Muscle layer of colon (tissue), 2 donors: ENCODE measurements around the gene RB1.
"Not testable (repeated sequence)": the region's sequence is repeated elsewhere in the genome, so short reads cannot be mapped to it uniquely, and the experiment has no call there.

Experiments
- H3K27ac ChIP-seq: one replicate; pipeline ENCODE4 v1.7.0; 2013; ENCODE audit warnings: low read depth, mild to moderate bottlenecking, low read length, moderate library complexity
- H3K27me3 ChIP-seq, 2 donors: one replicate each; pipeline ENCODE4 v1.7.0; 2013; ENCODE audit warnings: low read length in 2 of 2, mild to moderate bottlenecking in 2 of 2; ENCODE audit not compliant: insufficient read depth in 2 of 2, control insufficient read depth in 1 of 2
- H3K36me3 ChIP-seq: one replicate; pipeline ENCODE4 v1.7.0; 2013; ENCODE audit warnings: mild to moderate bottlenecking, low read length; ENCODE audit not compliant: insufficient read depth
- H3K4me1 ChIP-seq: one replicate; pipeline ENCODE4 v1.7.0; 2013; ENCODE audit warnings: mild to moderate bottlenecking, low read length; ENCODE audit not compliant: insufficient read depth
- H3K4me3 ChIP-seq, 2 donors: one replicate each; pipeline ENCODE4 v1.7.0; 2013; ENCODE audit warnings: low read length in 2 of 2, low read depth in 1 of 2, mild to moderate bottlenecking in 1 of 2, moderate library complexity in 1 of 2
- H3K9ac ChIP-seq: one replicate; pipeline ENCODE4 v1.7.0; 2013; ENCODE audit warnings: low read length
- H3K9me3 ChIP-seq: one replicate; pipeline ENCODE4 v1.7.0; 2013; ENCODE audit warnings: mild to moderate bottlenecking, low read length
- donor health status: abdominal sarcoma.
- donor health status: Adenocarcinoma of cecum.

RB1 gene

DNA sequence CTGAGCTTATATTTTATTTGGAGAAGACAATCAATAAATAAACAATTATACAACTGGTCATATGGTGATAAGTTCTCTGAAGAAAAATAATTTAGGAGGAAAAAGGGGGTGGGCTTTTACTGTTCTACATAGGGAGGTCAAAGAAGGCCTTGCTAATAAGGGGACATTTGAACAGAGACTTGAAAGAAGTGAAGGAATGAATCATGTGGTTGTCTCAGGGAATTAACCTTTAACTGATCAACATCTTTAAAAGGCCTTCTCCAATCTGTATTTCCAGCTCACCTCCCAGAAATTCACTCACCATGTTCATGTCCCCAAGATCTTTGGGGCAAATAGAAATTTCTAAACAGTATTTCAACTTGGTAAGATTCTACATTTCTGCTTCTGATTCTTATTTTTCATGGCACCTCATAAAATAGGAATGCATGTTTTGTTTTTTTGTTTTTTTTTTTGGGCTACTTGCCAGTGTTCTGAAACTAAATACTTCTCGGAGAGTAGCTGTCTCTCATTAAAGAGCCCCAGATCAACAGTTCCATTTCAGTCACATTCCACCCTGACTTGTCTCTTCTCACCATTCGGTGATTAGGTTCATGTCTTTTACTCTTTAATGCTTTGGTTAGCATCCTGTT, 128.6 kb downstream of the RB1 start:
- H3K36me3 ChIP-seq = no peaks in the 10 kb centered on the region
- H3K27ac ChIP-seq = no peak overlapping the region
- H3K4me3 ChIP-seq = no peak overlapping the region
- no peaks in the 10 kb centered on the region for H3K9me3 ChIP-seq
- H3K4me1 ChIP-seq = peaks cover 22% of the 10 kb centered on the region
- H3K27me3 ChIP-seq = no peaks in the 10 kb centered on the region
- H3K9ac ChIP-seq = no peak overlapping the region

DNA sequence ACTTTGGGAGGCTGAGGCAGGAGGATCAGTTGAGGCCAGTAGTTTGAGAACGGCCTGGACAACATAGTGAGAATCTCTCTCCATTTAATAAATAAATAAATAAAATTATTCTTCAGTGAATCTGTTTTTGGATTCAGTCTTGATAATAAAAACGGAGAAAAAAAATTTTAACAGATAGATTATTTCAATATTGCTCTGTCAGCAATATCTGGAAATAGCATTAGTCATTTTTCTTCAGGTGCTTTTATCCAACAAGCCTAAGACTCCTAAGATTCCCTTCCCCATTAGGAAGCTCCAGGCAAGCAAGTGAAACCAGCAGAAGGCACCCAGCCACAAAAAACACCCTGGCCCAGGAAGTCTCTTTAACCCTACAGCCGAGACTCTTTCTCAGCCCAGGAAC, 130.6 kb downstream of the RB1 start:
- H3K27me3 ChIP-seq = no peaks in the 10 kb centered on the region
- H3K4me1 ChIP-seq = peaks cover 27% of the 10 kb centered on the region
- H3K4me3 ChIP-seq = no peak overlapping the region
- H3K27ac ChIP-seq = no peak overlapping the region
- H3K36me3 ChIP-seq = no peaks in the 10 kb centered on the region
- no peaks in the 10 kb centered on the region for H3K9me3 ChIP-seq
- H3K9ac ChIP-seq = no peak overlapping the region

DNA sequence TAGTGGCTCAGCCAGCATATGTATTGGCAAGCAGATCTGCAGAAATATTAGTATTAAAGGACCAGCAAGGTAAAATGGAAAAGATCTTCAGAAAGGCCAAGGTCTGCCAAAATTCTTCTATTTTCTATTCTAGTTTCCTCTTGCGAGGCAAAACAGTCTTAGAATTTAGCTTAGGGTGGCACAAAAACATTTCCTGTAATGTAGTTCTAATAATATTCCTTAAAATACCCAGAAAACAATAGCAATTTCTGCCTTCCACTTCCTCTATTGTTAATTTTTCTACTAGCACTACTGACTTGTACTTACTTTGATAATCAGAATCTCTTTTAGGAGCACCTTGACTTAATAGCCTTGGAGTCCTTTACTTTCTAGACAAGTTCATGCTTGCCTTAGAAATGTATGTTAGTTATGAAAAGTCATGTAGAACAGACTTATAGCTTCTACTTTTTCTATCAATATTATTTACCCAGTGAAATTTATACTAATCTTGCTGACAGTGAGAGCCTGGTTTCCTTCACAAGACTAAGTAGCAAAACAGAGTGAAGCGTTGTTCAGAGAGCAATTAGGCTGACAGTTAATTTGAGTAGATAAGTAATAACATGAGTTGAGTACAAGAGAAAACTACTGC, 133.2 kb downstream of the RB1 start:
- Histone ChIP-seq H3K9me3 (no peaks in the 10 kb centered on the region), H3K27me3 (no peaks in the 10 kb centered on the region), H3K4me1 (peaks cover 20% of the 10 kb centered on the region), H3K9ac (no peak overlapping the region), H3K4me3 (no peak overlapping the region), H3K27ac (no peak overlapping the region), H3K36me3 (no peaks in the 10 kb centered on the region)

DNA sequence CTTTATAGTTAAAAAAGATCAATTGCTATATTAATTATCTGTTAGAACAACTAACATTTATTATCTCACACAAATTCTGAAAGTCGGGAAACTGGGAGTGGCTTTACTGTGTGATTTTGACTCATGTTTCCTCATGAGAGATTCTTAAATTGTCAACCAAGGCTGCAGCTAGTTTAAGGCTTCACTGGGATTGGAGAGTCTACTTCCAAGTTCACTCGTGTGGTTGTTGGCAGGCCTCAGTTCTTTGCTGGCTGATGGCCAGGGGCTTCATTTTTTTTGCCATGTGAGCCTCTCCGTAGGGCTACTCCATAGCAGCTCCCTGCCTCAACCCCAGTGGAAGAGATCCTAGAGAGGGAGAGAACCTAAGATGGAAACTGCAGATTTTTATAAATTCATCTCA, 133.8 kb downstream of the RB1 start:
- H3K4me3 ChIP-seq = no peak overlapping the region
- H3K9ac ChIP-seq = no peak overlapping the region
- H3K36me3 ChIP-seq = no peaks in the 10 kb centered on the region
- H3K9me3 ChIP-seq = no peaks in the 10 kb centered on the region
- no peaks in the 10 kb centered on the region for H3K27me3 ChIP-seq
- H3K27ac ChIP-seq = no peak overlapping the region
- peaks cover 14% of the 10 kb centered on the region for H3K4me1 ChIP-seq

DNA sequence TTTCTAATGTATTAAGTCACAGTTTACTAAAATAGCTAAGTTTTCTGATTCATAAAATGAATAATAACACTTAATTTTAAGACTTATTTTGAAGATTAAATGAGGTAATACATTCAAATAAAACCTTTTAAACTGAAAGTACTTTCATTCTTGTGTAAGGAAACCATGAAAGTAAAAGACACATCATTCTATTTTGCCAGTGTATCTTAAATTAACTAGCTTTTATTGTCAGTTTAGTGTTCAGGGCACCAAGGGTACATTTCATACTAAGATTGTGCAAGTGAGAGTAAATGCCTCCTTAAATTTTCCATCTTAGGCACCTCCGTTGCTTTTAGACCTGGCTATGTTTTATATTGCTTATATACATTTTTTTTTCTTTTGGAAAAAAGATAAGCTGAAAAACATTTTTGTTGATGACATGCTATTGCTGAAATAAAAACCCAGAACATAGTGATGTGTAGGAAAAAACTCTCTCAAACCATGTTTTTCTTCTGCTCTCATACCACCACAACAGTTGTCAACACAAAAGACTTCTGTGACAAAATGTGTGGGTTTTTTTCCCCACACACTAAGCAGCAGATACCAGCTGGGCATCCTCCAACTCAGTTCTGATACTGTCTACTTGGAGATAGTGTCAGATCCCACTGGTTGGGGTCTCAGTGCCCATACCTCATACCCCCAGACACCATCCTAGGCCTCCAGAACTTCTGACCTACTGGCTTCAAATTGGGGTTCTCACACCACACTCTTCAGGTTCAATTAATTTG, 140.1 kb downstream of the RB1 start:
- Histone ChIP-seq H3K27ac (no peak overlapping the region), H3K27me3 (no peaks in the 10 kb centered on the region), H3K9me3 (no peaks in the 10 kb centered on the region)

DNA sequence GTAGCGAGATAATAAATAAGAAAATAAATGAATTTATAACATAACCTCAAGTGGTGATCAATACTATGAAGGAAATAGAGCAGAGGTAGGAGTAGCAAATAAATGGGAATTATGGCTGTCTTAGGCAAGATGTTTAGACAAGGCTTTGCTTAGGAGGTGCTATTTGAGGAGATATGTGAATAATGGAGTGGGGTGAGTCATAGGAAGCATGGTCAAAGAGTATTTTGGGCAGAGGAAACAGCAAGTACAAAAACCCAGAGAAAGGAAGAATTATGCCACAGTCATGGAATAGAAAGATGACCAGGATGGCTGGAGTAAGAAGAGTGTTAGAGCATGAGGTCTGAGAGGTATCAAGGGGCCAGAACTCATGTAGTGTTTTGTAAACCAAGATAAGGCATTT, 142.9 kb downstream of the RB1 start:
- H3K4me3 ChIP-seq = no peak overlapping the region
- no peaks in the 10 kb centered on the region for H3K4me1 ChIP-seq
- H3K27me3 ChIP-seq = no peaks in the 10 kb centered on the region
- no peaks in the 10 kb centered on the region for H3K36me3 ChIP-seq
- H3K9me3 ChIP-seq = no peaks in the 10 kb centered on the region
- no peak overlapping the region for H3K9ac ChIP-seq
- H3K27ac ChIP-seq = no peak overlapping the region

More for the DNA sequence above, 140.1 kb downstream of the RB1 start:
- no peaks in the 10 kb centered on the region for H3K4me1 ChIP-seq
- no peak overlapping the region for H3K4me3 ChIP-seq
- no peaks in the 10 kb centered on the region for H3K36me3 ChIP-seq
- no peak overlapping the region for H3K9ac ChIP-seq

DNA sequence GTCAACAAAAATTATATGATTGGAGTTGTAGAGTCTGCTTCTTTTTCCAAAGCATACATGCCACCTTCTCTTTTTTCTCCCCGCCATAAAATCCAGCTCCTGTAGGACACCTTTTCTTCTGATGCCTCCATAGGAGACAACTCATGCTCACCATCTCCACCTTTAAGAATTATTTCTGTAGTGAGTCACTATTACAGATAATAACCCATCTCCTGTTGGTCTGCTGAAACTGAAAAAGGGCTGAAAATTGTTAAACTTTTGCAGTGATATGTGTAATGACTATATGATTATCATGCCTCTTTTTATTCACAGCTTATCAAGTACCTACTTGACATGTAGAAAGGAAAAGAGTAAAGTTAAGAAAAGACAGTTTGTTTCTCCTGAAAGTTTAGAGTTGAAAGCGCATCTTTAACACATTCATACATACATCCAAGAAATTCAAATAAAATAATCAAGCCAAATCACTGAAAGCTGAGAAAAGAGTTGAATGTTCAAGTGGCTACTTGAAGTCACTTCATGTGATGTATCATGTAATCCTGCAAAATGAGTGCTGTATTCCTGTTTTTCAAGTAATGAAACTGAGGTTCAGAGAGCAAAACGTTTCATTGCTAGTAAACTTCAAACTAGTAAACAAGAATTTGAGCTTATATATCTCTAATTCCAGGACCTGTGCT, 144.9 kb downstream of the RB1 start:
- Histone ChIP-seq H3K4me3 (no peak overlapping the region), H3K27ac (no peak overlapping the region), H3K27me3 (no peaks in the 10 kb centered on the region)

DNA sequence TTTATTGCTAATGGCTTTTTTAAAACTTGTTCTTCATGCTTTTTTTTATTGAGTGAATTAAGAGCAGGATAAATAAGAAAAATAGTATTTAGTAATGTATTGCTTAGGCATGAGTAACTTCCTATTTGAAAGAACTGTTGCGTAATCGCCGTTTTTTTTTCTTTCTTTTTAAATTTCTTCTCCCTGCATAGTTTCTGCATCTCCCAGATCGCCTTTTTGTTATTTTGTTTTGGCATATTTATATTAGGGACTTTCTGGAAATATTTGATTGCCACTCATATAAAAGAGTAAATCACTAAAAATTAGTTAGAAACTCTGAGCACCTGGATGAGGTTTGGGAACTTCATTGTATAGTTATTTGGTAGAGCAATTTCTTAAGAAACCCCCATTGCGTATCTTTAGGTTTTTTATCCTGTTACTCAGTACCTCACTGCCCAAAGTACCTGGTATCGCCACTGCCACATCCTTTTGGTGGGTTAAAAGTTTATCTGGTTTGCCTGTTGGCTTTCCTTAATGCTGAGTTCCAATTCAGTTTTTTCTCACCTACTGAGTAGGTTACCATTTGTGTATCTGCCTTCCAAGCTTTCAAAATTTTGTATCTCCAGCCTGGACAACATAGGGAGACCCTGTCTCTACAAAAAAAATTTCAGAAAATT, 145.5 kb downstream of the RB1 start:
- H3K27ac ChIP-seq = no peak overlapping the region
- H3K9me3 ChIP-seq = no peaks in the 10 kb centered on the region
- no peak overlapping the region for H3K4me3 ChIP-seq
- no peaks in the 10 kb centered on the region for H3K36me3 ChIP-seq
- H3K4me1 ChIP-seq = no peaks in the 10 kb centered on the region
- no peak overlapping the region for H3K9ac ChIP-seq
- no peaks in the 10 kb centered on the region for H3K27me3 ChIP-seq

More for the DNA sequence above, 144.9 kb downstream of the RB1 start:
- Histone ChIP-seq H3K9ac (no peak overlapping the region), H3K36me3 (no peaks in the 10 kb centered on the region), H3K4me1 (no peaks in the 10 kb centered on the region), H3K9me3 (no peaks in the 10 kb centered on the region)

DNA sequence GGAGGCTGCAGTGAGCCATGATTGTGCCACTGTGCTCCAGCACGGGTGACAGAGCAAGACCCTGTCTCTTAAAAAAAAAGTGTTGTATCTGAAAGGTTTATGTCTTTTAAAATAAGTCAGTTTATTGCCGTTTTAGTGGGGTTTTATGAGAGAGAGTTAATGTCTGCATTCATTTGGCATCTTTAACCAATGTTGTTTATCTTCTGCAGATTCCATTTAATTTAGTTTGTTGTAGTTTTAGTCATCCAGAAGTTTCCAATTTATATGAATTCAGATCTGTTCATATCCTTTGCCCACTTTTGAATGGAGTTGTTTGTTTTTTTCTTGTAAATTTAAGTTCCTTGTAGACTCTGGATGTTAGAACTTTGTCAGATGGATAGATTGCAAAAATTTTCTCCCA, 146.1 kb downstream of the RB1 start:
- Histone ChIP-seq H3K4me3 (no peak overlapping the region), H3K36me3 (no peaks in the 10 kb centered on the region), H3K27ac (no peak overlapping the region), H3K27me3 (no peaks in the 10 kb centered on the region), H3K4me1 (no peaks in the 10 kb centered on the region), H3K9ac (no peak overlapping the region), H3K9me3 (no peaks in the 10 kb centered on the region)

DNA sequence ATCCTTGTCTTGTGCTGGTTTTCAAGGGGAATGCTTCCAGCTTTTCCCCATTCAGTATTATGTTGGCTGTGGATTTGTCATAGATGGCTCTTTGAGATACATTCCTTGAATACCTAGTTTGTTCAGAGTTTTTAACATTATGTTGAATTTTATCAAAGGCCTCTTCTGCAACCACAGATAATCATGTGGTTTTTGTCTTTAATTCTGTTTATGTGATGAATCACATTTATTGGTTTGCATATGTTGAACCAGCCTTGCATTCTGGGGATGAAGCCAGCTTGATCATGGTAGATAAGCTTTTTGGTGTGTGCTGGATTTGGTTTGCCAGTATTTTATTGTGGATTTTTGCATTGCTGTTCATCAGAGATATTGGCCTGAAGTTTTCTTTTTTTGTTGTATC, 147.6 kb downstream of the RB1 start:
- not testable (repeated sequence) for H3K27ac ChIP-seq, H3K4me3 ChIP-seq, H3K9me3 ChIP-seq, H3K27me3 ChIP-seq, H3K4me1 ChIP-seq, H3K36me3 ChIP-seq, H3K9ac ChIP-seq

DNA sequence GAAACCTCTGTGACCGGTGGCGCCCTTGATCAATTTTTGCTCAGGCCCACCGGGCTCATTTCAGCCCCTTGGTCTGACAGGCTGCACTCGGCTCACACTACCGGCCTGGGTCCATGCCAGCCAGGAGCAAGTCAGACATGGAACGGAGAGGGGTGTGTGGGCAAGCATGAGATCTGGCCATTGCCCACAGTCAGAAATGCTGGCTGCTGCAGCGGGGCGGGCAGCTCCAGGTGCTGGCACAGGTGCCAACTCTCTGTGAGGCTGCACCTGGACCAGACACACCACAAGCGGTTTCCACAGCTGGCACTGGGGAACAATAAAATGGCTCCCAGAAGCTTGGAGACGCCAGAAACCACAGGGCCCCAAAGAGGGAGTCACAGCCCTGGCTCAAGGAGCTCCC, 153.0 kb downstream of the RB1 start:
- H3K4me3 ChIP-seq = no peak overlapping the region
- H3K4me1 ChIP-seq = no peaks in the 10 kb centered on the region
- peaks cover 19% of the 10 kb centered on the region for H3K36me3 ChIP-seq
- H3K9me3 ChIP-seq = no peaks in the 10 kb centered on the region
- no peaks in the 10 kb centered on the region for H3K27me3 ChIP-seq
- H3K9ac ChIP-seq = no peak overlapping the region
- H3K27ac ChIP-seq = no peak overlapping the region
